DOHH2 (cell line): ENCODE measurements around the gene ANKRD1.

ENCODE experiments used
- H3F3A ChIP-seq: fragments of 200-600 bp; sonication (generic), shearing (Covaris generic); 2 replicates; pipeline ENCODE4 v1.6.0; 2016; ENCODE audit warnings: antibody characterized with exemption, mild to moderate bottlenecking; ENCODE audit not compliant: control insufficient read depth, insufficient read depth
- H3K27ac ChIP-seq: fragments of 200-600 bp; sonication (generic); 2 replicates; pipeline ENCODE4 v1.5.1; 2014; ENCODE audit warnings: low read depth, mild to moderate bottlenecking, low read length, moderate library complexity
- H3K27me3 ChIP-seq: fragments of 200-600 bp; sonication (generic); 2 replicates; pipeline ENCODE4 v1.6.1; 2014; ENCODE audit warnings: mild to moderate bottlenecking, low read length, mixed read lengths; ENCODE audit not compliant: control insufficient read depth
- H3K36me3 ChIP-seq: fragments of 200-600 bp; sonication (generic); 2 replicates; pipeline ENCODE4 v1.6.1; 2014; ENCODE audit warnings: mild to moderate bottlenecking, low read length, moderate library complexity, mixed read lengths; ENCODE audit not compliant: control insufficient read depth
- H3K4me1 ChIP-seq: fragments of 200-600 bp; sonication (generic); 2 replicates; pipeline ENCODE4 v1.6.1; 2014; ENCODE audit warnings: mild to moderate bottlenecking, low read length, mixed read lengths; ENCODE audit not compliant: control insufficient read depth
- H3K4me2 ChIP-seq: fragments of 200-600 bp; sonication (generic); 2 replicates; pipeline ENCODE4 v1.6.0; 2014; ENCODE audit warnings: mild to moderate bottlenecking, low read length, moderate library complexity
- H3K4me3 ChIP-seq: fragments of 200-600 bp; sonication (generic); 2 replicates; pipeline ENCODE4 v1.5.1; 2014; ENCODE audit warnings: mild to moderate bottlenecking, low read length, mixed read lengths
- H3K79me2 ChIP-seq: fragments of 200-600 bp; sonication (generic); 2 replicates; pipeline ENCODE4 v1.6.1; 2014; ENCODE audit warnings: mild to moderate bottlenecking, low read length, mixed read lengths; ENCODE audit not compliant: control insufficient read depth
- H3K9me2 ChIP-seq: fragments of 200-600 bp; sonication (generic); replicated peaks from 2 replicates; pipeline ENCODE4 v1.6.1; 2014; ENCODE audit warnings: mild to moderate bottlenecking, low read length, mixed read lengths; ENCODE audit not compliant: control insufficient read depth
- H3K9me3 ChIP-seq: fragments of 200-600 bp; sonication (generic); 2 replicates; pipeline ENCODE4 v1.6.1; 2014; ENCODE audit warnings: antibody characterized with exemption, low read length, mixed read lengths; ENCODE audit not compliant: control insufficient read depth, insufficient read depth
- H4K20me1 ChIP-seq: fragments of 200-600 bp; sonication (generic); 2 replicates; pipeline ENCODE4 v1.6.0; 2014; ENCODE audit warnings: low read depth, mild to moderate bottlenecking, antibody characterized with exemption, low read length, moderate library complexity; ENCODE audit not compliant: control insufficient read depth, insufficient read depth
- CTCF ChIP-seq: fragments of 200-600 bp; sonication (generic); IDR thresholded peaks from one replicate; pipeline ENCODE4 v1.5.1; 2014; ENCODE audit warnings: antibody characterized with exemption, mild to moderate bottlenecking, low read depth, low read length; ENCODE audit not compliant: poor library complexity, severe bottlenecking
- EZH2phosphoT487 ChIP-seq: fragments of 200-600 bp; sonication (generic); IDR thresholded peaks from 2 replicates; pipeline ENCODE4 v1.6.1; 2017; ENCODE audit warnings: borderline replicate concordance, mild to moderate bottlenecking, antibody characterized with exemption, low read length, moderate library complexity, mixed read lengths

The ANKRD1 gene

GRCh38 chr10:90917238-90917967 lies 3.5 kb downstream of the ANKRD1 start:
- Histone ChIP-seq H3K9me2 (no peaks in the 10 kb centered on the region), H3K4me3 (no peak overlapping the region), H3K4me1 (peaks cover 18% of the 10 kb centered on the region), H3K9me3 (no peaks in the 10 kb centered on the region), H3K27me3 (no peaks in the 10 kb centered on the region), H3F3A (no peaks in the 10 kb centered on the region), H3K4me2 (no peak overlapping the region), H3K36me3 (no peaks in the 10 kb centered on the region), H3K27ac (no peak overlapping the region), H3K79me2 (no peaks in the 10 kb centered on the region), H4K20me1 (no peaks in the 10 kb centered on the region)
- TF ChIP-seq EZH2phosphoT487 (no peak), CTCF (no peak)

- Histone ChIP-seq H3K4me2 (no peak overlapping the region), H3K4me3 (no peak overlapping the region), H3K9me3 (no peaks in the 10 kb centered on the region), H3F3A (no peaks in the 10 kb centered on the region), H3K4me1 (peaks cover 25% of the 10 kb centered on the region), H3K79me2 (no peaks in the 10 kb centered on the region), H3K9me2 (no peaks in the 10 kb centered on the region), H3K27me3 (no peaks in the 10 kb centered on the region), H3K27ac (no peak overlapping the region), H4K20me1 (no peaks in the 10 kb centered on the region), H3K36me3 (no peaks in the 10 kb centered on the region)
- TF ChIP-seq CTCF (no peak), EZH2phosphoT487 (no peak)
Measured at GRCh38 chr10:90916392-90917237, 4.3 kb downstream of the ANKRD1 start.

DNA sequence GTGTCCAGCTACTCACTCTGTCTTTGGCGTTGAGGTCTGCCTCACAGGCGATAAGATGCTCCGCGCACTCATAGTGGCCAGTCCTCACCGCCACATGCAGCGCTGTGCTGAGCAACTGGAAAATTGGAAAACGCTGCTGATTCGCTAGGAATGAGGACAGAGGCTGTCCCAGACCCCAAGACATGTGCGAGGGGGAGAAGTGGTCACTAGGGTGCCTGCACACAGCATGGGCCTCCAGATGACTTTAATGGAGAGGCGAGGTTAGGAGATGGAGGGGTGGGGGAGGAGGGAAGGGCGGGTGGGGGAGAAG lies 5.2 kb downstream of the ANKRD1 start:
- no peak overlapping the region for H3K4me2 ChIP-seq
- peaks cover 26% of the 10 kb centered on the region for H3K4me1 ChIP-seq
- H3K9me3 ChIP-seq: no peaks in the 10 kb centered on the region
- no peaks in the 10 kb centered on the region for H4K20me1 ChIP-seq
- H3K27me3 ChIP-seq: no peaks in the 10 kb centered on the region
- TF ChIP-seq CTCF: no peak
- TF ChIP-seq EZH2phosphoT487: no peak
- H3K79me2 ChIP-seq: no peaks in the 10 kb centered on the region
- no peak overlapping the region for H3K27ac ChIP-seq
- H3K36me3 ChIP-seq: no peaks in the 10 kb centered on the region
- no peak overlapping the region for H3K4me3 ChIP-seq
- no peaks in the 10 kb centered on the region for H3K9me2 ChIP-seq
- H3F3A ChIP-seq: no peaks in the 10 kb centered on the region
